RKO (cell line): Measurements from ENCODE around the gene DNPH1.

Source experiments
- DNase-seq: peaks from one replicate; pipeline ENCODE4 v3.0.0-alpha.2; 2016; ENCODE audit warnings: low spot score

DNPH1 gene

GRCh38 chr6:43243664-43244321 lies 14.5 kb upstream of the DNPH1 start:
- DNase-seq = no peak

GRCh38 chr6:43242908-43243663 lies 13.8 kb upstream of the DNPH1 start, which contains the start of gene TTBK1:
Gene TTBK1 (plus strand): TSS chr6:43243481. CDS start chr6:43246661, 3,180 bp downstream.
- DNase-seq = no peak

GRCh38 chr6:43241446-43241845 lies 12.2 kb upstream of the DNPH1 start:
- no peak for DNase-seq

GRCh38 chr6:43240950-43241349 lies 11.7 kb upstream of the DNPH1 start:
- no peak for DNase-seq

- DNase-seq = no peak
Observed at GRCh38 chr6:43239054-43239453, 9.8 kb upstream of the DNPH1 start.

GRCh38 chr6:43235841-43236240 lies 6.6 kb upstream of the DNPH1 start:
- DNase-seq = no peak

- DNase-seq = no peak
Observed at GRCh38 chr6:43231735-43232450, 2.6 kb upstream of the DNPH1 start.

GRCh38 chr6:43231053-43231452 lies 1.8 kb upstream of the DNPH1 start:
- DNase-seq = no peak

GRCh38 chr6:43229803-43230620 lies 731 bp upstream of the DNPH1 start:
- DNase-seq = no peak

GRCh38 chr6:43226192-43226851 lies 3.0 kb downstream of the DNPH1 start:
- no peak for DNase-seq

- no peak for DNase-seq
Observed at GRCh38 chr6:43223175-43223574, 6.1 kb downstream of the DNPH1 start.

- no peak for DNase-seq
Observed at GRCh38 chr6:43222418-43223059, 6.7 kb downstream of the DNPH1 start.

GRCh38 chr6:43221046-43221972 lies 8.0 kb downstream of the DNPH1 start:
- DNase-seq = no peak

GRCh38 chr6:43220439-43220951 lies 8.8 kb downstream of the DNPH1 start:
- DNase-seq = no peak

GRCh38 chr6:43219814-43220213 lies 9.5 kb downstream of the DNPH1 start:
- DNase-seq = no peak

GRCh38 chr6:43219119-43219518 lies 10.2 kb downstream of the DNPH1 start:
- no peak for DNase-seq

- no peak for DNase-seq
Observed at GRCh38 chr6:43217351-43217750, 11.9 kb downstream of the DNPH1 start.

GRCh38 chr6:43216200-43216599 lies 13.1 kb downstream of the DNPH1 start:
- no peak for DNase-seq

- no peak for DNase-seq
Observed at GRCh38 chr6:43215066-43215465, 14.2 kb downstream of the DNPH1 start.

- no peak for DNase-seq
Observed at GRCh38 chr6:43213431-43213830, 15.8 kb downstream of the DNPH1 start.
